Fibroblast of lung (primary cell): ENCODE measurements around the gene RCOR3.

ENCODE experiments used
- CTCF ChIP-seq, 2 donors: IDR thresholded peaks in 1 of 2; conservative IDR thresholded peaks in 1 of 2; 1 replicate in 1 of 2; 2 replicates in 1 of 2; pipeline ENCODE4 v1.5.1; 2011 to 2012; ENCODE audit warnings: low read length in 2 of 2, control low read depth in 1 of 2, inconsistent platforms in 1 of 2, low read depth in 1 of 2, mild to moderate bottlenecking in 1 of 2
- EZH2 ChIP-seq: IDR thresholded peaks from 2 replicates; pipeline ENCODE4 v1.5.1; 2012; ENCODE audit warnings: low read length, control low read depth, mild to moderate bottlenecking; ENCODE audit errors: missing control alignments

GRCh38 chr1:211330282-211330936, 71.2 kb downstream of the RCOR3 start:
- TF ChIP-seq CTCF (conservative IDR thresholded peaks at IDR 0.05 in 1 of 2, IDR thresholded peaks at IDR 0.05 in 1 of 2; ENCODE audit: low read depth in 1 of 2, low read length in 2 of 2): no peak
- no peak for TF ChIP-seq EZH2
